ENCODE measurements around the gene RHO. TPM values are rescaled to one million over a fixed set of nuclear protein-coding genes. Genes with fewer than 3 reads are reported as not detected.

RHO gene
- polyA plus RNA-seq, 1 of the 3 experiments (the other 2 are of a cell fraction), result not detected

- DNase-seq, result no peak
- CTCF ChIA-PET, result interaction anchor here (1.3 kb wide), 1 partner anchor 33 kb away, joined by 5 read pairs; no protein-coding TSS in a partner anchor
Measured at GRCh38 chr3:129524081-129524480, 4.4 kb upstream of the RHO start.

GRCh38 chr3:129525341-129525968, 3.0 kb upstream of the RHO start:
- WGBS (ENCODE audit: low lambda C conversion rate), result 73% methylated on average over 8 of the region's 8 CpGs
- no peaks in the 10 kb centered on the region for H3K27me3 ChIP-seq (ENCODE audit: insufficient read depth)
- CTCF ChIA-PET, result no interaction called here
- POLR2A ChIA-PET, result no interaction called here
- no peak overlapping the region for H3K9ac ChIP-seq
- TF ChIP-seq GATA2 (CRISPR knock-in tag; IDR thresholded peaks at IDR 0.05), result no peak
- no peak for DNase-seq
- no peaks in the 10 kb centered on the region for H3F3A ChIP-seq (replicated peaks; ENCODE audit: insufficient read depth)
- H2AFZ ChIP-seq (ENCODE audit: low read depth), result no peak overlapping the region
- H3K79me2 ChIP-seq (ENCODE audit: insufficient read depth), result no peaks in the 10 kb centered on the region
- no peaks in the 10 kb centered on the region for H3K36me3 ChIP-seq (replicated peaks in 1 of 2; ENCODE audit: control insufficient read depth in 1 of 2, insufficient read depth in 2 of 2, low read length in 1 of 2)
- H3K9me2 ChIP-seq, result no peaks in the 10 kb centered on the region
- H3K4me2 ChIP-seq, result no peak overlapping the region
- peaks cover 0 to 7% of the 10 kb centered on the region in 2 experiments; a peak in 2 of 4 replicates for H3K4me1 ChIP-seq (ENCODE audit: control insufficient read depth in 1 of 2, insufficient read depth in 2 of 2, low read depth in 1 of 2, low read length in 1 of 2)
- no peak overlapping the region for H3K4me3 ChIP-seq (ENCODE audit: low read depth in 2 of 2, low read length in 1 of 2)
- no peak overlapping the region for H3K27ac ChIP-seq (ENCODE audit: low read depth in 2 of 2, low read length in 1 of 2)
- H4K20me1 ChIP-seq (ENCODE audit: insufficient read depth), result no peaks in the 10 kb centered on the region
- H3K9me3 ChIP-seq, result no peaks in the 10 kb centered on the region

More at GRCh38 chr3:129524081-129524480, 4.4 kb upstream of the RHO start:
- POLR2A ChIA-PET, result no interaction called here
- no peak overlapping the region for H2AFZ ChIP-seq (ENCODE audit: low read depth)
- no peaks in the 10 kb centered on the region for H3K36me3 ChIP-seq (replicated peaks in 1 of 2; ENCODE audit: control insufficient read depth in 1 of 2, insufficient read depth in 2 of 2, low read length in 1 of 2)
- H3K9me3 ChIP-seq, result no peaks in the 10 kb centered on the region
- H4K20me1 ChIP-seq (ENCODE audit: insufficient read depth), result no peaks in the 10 kb centered on the region
- 93% methylated on average over 4 of the region's 4 CpGs for WGBS (ENCODE audit: low lambda C conversion rate)
- H3K9ac ChIP-seq, result no peak overlapping the region
- H3K4me2 ChIP-seq, result no peak overlapping the region
- TF ChIP-seq YY1 (IDR thresholded peaks at IDR 0.05; ENCODE audit: low read depth), result no peak
- no peak for TF ChIP-seq CHD2 (IDR thresholded peaks at IDR 0.05; ENCODE audit: low read length, partially characterized antibody)
- TF ChIP-seq, protein P1, sequence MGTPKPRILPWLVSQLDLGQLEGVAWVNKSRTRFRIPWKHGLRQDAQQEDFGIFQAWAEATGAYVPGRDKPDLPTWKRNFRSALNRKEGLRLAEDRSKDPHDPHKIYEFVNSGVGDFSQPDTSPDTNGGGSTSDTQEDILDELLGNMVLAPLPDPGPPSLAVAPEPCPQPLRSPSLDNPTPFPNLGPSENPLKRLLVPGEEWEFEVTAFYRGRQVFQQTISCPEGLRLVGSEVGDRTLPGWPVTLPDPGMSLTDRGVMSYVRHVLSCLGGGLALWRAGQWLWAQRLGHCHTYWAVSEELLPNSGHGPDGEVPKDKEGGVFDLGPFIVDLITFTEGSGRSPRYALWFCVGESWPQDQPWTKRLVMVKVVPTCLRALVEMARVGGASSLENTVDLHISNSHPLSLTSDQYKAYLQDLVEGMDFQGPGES (IDR thresholded peaks at IDR 0.05; ENCODE audit: low read depth, low read length), result no peak
- H3K9me2 ChIP-seq, result no peaks in the 10 kb centered on the region
- H3K4me3 ChIP-seq (ENCODE audit: low read depth in 2 of 2, low read length in 1 of 2), result no peak overlapping the region
- H3K4me1 ChIP-seq (ENCODE audit: control insufficient read depth in 1 of 2, insufficient read depth in 2 of 2, low read depth in 1 of 2, low read length in 1 of 2), result peaks cover 0 to 15% of the 10 kb centered on the region in 2 experiments; a peak in 2 of 4 replicates
- H3F3A ChIP-seq (replicated peaks; ENCODE audit: insufficient read depth), result no peaks in the 10 kb centered on the region
- H3K79me2 ChIP-seq (ENCODE audit: insufficient read depth), result no peaks in the 10 kb centered on the region
- no peaks in the 10 kb centered on the region for H3K27me3 ChIP-seq (ENCODE audit: insufficient read depth)
- H3K27ac ChIP-seq (ENCODE audit: low read depth in 2 of 2, low read length in 1 of 2), result no peak overlapping the region

- no peaks in the 10 kb centered on the region; a peak in 1 of 4 replicates for H3K4me1 ChIP-seq (ENCODE audit: control insufficient read depth in 1 of 2, insufficient read depth in 2 of 2, low read depth in 1 of 2, low read length in 1 of 2)
- POLR2A ChIA-PET, result interaction anchor here (0.6 kb wide), 1 partner anchor 11 kb away, joined by 3 read pairs; no protein-coding TSS in a partner anchor
- no peak for DNase-seq
- TF ChIP-seq TCF12 (IDR thresholded peaks at IDR 0.05), result no peak
- TF ChIP-seq SIN3A (IDR thresholded peaks at IDR 0.05; ENCODE audit: borderline replicate concordance, low read depth, low read length), result no peak
- TF ChIP-seq YY1 (IDR thresholded peaks at IDR 0.05; ENCODE audit: low read depth), result no peak
- no peak for TF ChIP-seq RCOR1 (IDR thresholded peaks at IDR 0.05; ENCODE audit: low read length)
- TF ChIP-seq RFX5 (IDR thresholded peaks at IDR 0.05; ENCODE audit: low read length), result no peak
- TF ChIP-seq SMC3 (IDR thresholded peaks at IDR 0.05; ENCODE audit: low read depth, low read length), result no peak
- no peak for TF ChIP-seq FOXJ3 (CRISPR knock-in tag; IDR thresholded peaks at IDR 0.05)
- TF ChIP-seq REST (IDR thresholded peaks at IDR 0.05; ENCODE audit: low read depth, low read length), result no peak
- TF ChIP-seq USF1 (IDR thresholded peaks at IDR 0.05; ENCODE audit: borderline replicate concordance, low read depth), result no peak
- TF ChIP-seq POLR2AphosphoS5 (IDR thresholded peaks at IDR 0.05; ENCODE audit: low read depth, low read length), result no peak
- no peak for TF ChIP-seq MAX (IDR thresholded peaks at IDR 0.05; ENCODE audit: low read depth)
Measured at GRCh38 chr3:129526121-129526900, 2.1 kb upstream of the RHO start.

More at GRCh38 chr3:129526121-129526900, 2.1 kb upstream of the RHO start:
- CTCF ChIA-PET, result interaction anchor here (1.0 kb wide), 2 partner anchors 13 kb away, joined by 3 to 4 read pairs; no protein-coding TSS in a partner anchor
- no peaks in the 10 kb centered on the region for H3K9me2 ChIP-seq
- H4K20me1 ChIP-seq (ENCODE audit: insufficient read depth), result no peaks in the 10 kb centered on the region
- no peaks in the 10 kb centered on the region for H3K9me3 ChIP-seq
- no peaks in the 10 kb centered on the region for H3K79me2 ChIP-seq (ENCODE audit: insufficient read depth)
- H3K9ac ChIP-seq, result no peak overlapping the region
- no peaks in the 10 kb centered on the region for H3K27me3 ChIP-seq (ENCODE audit: insufficient read depth)
- no peaks in the 10 kb centered on the region for H3F3A ChIP-seq (replicated peaks; ENCODE audit: insufficient read depth)
- H3K36me3 ChIP-seq (replicated peaks in 1 of 2; ENCODE audit: control insufficient read depth in 1 of 2, insufficient read depth in 2 of 2, low read length in 1 of 2), result no peaks in the 10 kb centered on the region
- no peak overlapping the region for H3K27ac ChIP-seq (ENCODE audit: low read depth in 2 of 2, low read length in 1 of 2)
- H3K4me2 ChIP-seq, result no peak overlapping the region
- H3K4me3 ChIP-seq (ENCODE audit: low read depth in 2 of 2, low read length in 1 of 2), result no peak overlapping the region
- 86% methylated on average over 5 of the region's 12 CpGs for WGBS (ENCODE audit: low lambda C conversion rate)
- H2AFZ ChIP-seq (ENCODE audit: low read depth), result no peak overlapping the region
